ENCODE measurements around the gene ARGLU1. TPM values are rescaled to one million over a fixed set of nuclear protein-coding genes. Genes with fewer than 3 reads are reported as not detected.

Gene ARGLU1
- total RNA-seq, 2 donors from 2014 or later, result 69.9 to 72.8 TPM

DNA sequence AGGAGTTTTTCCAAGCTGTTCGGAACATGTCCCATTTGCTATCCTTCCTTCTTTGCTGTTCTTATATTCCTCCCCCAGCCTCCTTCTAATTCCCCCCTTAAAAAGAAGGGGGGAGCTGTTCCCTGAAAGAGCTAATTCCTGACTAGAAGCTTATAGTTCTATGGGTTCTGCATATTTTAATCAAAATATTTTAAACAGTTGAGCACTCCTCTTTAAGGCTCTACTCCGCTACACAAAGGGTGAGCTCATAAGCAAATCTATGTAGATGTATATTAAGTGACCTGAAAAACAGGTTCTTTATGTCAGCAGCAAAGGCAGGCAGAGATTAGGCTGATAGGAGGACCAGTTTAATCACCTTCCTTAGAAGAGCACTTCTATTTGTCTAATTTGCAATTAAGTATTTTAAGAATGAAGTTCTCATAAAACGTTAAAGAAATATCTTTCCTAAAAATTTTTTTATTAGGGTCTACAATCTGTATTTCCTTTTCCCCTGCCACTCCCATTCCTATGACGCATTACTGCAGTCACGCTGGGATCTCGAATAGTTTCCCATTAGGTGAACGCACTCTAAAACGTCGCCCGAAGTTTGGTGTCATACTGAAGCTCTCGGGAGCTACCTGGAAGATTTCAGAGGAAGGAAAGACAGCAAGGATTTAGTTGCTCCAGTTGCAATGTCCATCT lies 37.6 kb downstream of the ARGLU1 start:
- DNase-seq (ENCODE audit: low spot score), result no peak
- intact Hi-C loops (cut with DNase I), result no loop called here

DNA sequence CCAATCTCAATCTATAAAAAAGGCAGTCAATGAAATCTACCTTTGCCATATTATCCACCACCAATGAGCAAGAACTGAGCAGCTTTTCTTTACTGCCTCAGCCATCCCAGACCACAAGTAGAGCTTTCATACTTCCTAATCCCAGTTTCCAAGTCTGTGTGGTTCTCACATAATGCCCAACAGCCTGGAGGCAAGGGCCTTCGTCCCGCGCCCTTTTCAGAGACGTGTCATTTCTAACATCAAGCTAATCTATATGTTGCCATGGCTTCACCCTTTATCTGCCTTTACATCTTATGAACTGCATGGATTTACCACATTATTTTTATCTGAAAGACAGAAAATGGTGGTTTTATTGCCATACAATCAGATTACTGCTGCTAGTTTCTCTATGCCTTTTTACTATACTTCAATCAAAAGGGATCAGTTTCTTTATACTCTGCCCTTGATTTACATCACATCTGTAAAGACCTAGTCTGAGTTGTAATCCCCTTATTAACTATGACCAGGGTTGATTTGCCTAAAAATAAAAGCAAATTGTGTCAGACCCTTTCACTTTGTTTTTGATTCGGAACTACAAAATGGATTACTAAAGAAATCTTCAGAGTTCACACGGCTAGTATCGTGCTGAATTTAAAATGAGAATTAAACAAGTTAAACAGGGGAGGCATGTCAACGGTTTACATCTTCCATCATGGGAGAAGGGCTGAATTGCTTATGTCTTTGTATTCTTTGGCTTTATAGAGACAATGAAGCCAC lies 38.3 kb downstream of the ARGLU1 start:
- intact Hi-C loops (cut with DNase I), result no loop called here
- DNase-seq (ENCODE audit: low spot score), result no peak

DNA sequence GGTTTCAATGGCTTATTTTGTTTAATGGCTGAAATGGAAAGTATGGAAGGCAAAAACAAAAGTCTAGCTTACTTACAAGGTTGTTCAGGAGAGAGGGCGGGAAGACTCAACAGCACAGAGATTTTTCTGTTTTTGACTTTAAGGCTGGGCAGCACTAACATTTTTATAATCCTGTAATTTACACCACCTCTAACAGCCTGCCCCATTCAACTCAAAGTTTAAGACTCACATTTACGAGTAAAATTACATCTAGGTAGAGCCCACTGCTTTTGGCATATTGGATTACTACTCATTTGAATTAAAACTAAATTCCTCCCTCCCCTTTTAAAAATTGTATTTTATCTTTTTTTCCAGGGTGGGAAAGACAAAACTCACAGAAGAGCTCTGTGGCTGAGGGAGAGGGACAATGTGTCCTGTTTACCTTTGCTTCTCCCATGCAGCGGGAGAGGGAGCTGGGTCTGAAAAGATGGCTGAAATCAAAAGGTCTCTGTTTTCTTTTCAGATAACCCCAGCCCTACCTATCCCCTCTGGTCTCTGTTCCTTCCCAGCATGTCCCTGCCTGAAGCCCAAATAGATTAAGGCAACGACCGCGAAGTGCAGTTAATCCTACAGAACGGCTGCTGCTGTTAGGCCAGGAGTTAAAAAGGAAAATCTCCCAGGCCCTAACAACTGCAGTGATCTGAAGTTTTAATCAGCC lies 39.1 kb downstream of the ARGLU1 start:
- intact Hi-C loops (cut with DNase I), result no loop called here
- DNase-seq (ENCODE audit: low spot score), result no peak

DNA sequence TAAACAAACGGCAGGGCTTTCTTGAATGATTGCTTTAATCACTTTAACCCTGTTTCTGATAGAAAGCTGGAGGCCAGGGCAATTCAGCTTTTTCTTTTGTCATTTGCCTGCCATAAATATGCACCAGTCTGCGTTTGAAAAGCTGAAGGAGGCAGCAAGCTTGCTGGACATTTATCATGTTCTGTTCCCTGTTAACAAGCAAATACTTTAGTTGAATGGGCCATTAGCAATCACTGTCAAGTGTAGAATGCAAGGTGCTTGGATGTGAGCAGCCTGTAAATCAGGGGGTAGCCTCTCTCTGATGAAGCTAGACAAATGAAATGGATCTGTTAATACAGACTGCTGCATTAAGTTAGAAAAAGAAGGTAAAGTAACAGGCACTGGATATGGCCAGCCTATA lies 40.1 kb downstream of the ARGLU1 start:
- intact Hi-C loops (cut with DNase I), result no loop called here

DNA sequence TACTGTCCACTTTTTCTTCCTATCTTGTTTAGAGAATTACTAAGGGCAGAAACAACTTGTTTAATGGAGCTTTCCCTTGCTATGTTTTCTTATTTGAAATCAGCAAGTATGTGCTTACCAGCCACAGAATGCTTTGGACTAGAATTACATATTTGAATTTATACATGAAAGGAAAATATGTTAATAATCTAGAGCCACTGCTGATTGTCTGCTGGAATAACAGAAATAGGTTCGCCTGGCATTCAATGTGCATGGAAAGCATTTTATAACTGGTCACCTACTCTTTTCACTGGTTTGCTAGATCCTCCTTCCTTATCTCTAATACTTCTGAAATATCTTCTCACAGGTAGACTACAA lies 40.5 kb downstream of the ARGLU1 start:
- intact Hi-C loops (cut with DNase I), result no loop called here
- no peak for DNase-seq (ENCODE audit: low spot score)

More for the DNA sequence above, 40.1 kb downstream of the ARGLU1 start:
- DNase-seq (ENCODE audit: low spot score), result no peak

DNA sequence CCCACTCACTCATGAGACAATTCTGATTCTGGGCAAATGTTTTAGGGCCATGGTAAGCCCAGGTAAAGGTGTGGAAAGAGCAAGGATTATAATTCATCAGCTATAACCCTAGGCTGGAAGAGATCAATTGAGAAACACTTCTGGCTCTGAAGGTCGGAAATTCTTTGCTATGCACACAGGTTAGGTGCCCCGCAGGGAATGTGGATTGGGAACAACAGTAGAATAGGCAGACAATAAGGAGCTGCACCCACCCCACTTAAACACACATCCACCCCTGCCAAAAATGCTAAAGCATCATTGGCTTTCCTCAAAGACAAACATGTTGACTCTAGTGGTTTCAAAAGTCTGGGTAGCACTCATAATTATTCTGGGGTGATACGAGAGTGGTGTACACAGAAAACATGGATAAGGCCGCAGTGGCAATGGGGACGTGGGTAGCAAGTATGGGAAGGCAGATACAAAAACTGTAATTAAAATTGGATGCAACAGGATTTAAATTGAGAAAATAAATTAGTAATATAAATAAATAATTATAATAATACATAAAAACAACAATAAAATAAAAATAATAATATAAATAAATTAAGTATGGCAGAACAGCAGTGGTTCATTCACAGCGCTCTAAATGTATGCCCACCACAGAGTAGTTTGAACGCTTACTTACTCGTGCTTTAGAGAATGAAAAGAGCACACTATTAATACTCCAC lies 41.0 kb downstream of the ARGLU1 start:
- intact Hi-C loops (cut with DNase I), result no loop called here
- no peak for DNase-seq (ENCODE audit: low spot score)

DNA sequence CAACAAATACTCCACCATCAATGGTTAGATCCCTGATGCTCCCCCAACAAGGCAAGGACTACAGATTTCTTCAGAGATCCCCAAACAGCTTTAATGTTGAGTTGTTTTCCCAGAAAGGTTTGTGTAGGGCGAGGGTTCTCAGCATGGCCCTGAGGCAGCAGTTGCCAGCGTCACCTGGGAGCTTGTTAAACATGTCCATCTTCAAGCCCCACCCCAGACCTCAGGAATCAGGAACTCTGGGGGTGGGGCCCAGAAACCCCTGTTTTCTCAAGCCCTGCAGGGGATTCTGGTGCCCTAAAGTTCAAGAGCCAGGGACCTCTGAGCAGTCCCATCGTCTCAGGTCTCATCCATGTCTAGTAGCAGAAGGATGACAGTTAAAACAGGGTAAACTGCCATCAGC lies 42.1 kb downstream of the ARGLU1 start:
- intact Hi-C loops (cut with DNase I), result loop anchor here in 1 of 2 donors (1.0 kb wide), 1 partner anchor 27 kb away; no protein-coding TSS in a partner anchor
- DNase-seq (ENCODE audit: low spot score), result no peak

DNA sequence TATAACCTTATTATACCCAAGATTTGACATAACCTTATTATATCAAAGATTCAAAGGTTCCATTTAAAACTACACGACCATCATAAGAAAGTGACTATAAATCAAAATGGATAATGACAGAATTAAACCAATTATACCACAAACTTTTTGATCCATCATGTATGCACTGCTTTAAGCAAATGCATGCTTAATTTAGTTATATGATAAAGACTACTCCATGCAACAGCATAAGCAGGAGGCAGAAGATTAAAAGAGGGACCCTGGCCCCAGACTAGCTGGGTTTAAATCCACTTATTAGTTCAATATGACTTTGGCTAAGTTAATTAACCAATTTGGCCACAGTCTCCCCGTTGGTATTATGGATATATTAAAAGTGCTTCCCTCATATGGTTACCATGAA lies 43.8 kb downstream of the ARGLU1 start:
- intact Hi-C loops (cut with DNase I), result no loop called here
- no peak for DNase-seq (ENCODE audit: low spot score)

GRCh38 chr13:106523576-106523975 lies 44.4 kb downstream of the ARGLU1 start:
- no peak for DNase-seq (ENCODE audit: low spot score)
- intact Hi-C loops (cut with DNase I), result no loop called here

DNA sequence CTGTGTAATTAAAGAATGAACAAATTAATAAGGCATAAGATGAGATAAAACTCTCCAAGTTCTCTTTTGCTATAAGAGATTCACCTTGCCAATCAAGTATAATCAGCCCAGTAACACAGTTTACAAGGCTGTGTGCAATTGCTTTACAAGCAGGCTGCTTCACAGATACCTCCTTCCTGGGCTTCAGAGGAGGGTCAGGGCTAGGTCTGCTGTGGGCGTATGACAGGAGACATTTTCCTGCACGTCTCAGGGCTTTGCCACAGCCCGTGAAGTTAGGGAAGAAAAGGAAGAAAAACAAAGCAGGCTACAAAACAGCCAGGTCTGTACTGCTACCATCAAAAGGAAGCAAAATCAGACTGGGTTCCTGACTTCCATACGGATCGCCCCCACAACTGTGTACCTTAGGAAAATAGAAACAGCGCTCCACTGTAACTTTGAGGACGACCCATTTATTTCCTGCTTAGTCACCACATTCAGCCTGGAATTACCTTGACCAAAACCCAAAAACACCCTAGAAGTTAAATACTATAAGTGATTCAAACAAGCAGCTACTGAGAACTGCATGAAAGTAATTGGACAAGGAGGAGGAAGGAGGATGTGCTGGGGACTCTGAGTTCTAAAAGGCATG lies 44.9 kb downstream of the ARGLU1 start:
- DNase-seq (ENCODE audit: low spot score), result no peak
- intact Hi-C loops (cut with DNase I), result no loop called here

GRCh38 chr13:106522112-106522705 lies 45.7 kb downstream of the ARGLU1 start:
- no peak for DNase-seq (ENCODE audit: low spot score)
- intact Hi-C loops (cut with DNase I), result no loop called here

DNA sequence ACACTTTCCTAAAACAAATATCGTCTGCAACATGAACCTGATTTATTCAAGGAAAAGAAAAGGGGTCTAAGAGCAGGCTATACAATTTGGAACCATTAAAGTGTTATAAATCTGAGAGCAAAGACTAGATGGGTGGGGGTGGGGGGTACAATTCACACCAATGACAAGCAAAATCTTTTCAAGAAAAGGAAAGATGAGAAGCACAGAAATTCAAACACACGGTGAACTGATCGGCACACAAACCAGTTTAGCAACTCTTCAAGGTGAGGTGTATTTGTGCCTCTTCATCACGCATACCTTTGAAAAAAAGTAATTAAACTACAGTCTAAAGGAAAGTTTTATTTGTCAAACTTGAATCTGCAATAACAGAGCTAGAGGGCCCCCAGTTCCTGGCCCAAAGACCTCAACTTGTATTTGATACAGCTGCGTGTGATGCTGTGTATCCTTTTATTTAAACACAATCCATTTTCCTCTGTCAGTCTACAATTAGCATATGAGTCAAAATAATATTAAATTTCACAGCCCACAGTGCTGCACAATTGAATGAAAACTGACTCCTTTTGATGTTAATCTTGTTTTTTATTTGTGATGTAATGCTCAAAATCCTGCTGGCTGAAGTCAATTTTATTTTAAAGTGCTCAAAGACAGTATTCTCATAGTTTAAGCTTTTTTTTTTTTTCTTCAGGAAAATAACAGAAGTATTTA lies 46.7 kb downstream of the ARGLU1 start:
- DNase-seq (ENCODE audit: low spot score), result no peak
- intact Hi-C loops (cut with DNase I), result no loop called here

GRCh38 chr13:106520251-106521054 lies 47.5 kb downstream of the ARGLU1 start:
- DNase-seq (ENCODE audit: low spot score), result no peak
- intact Hi-C loops (cut with DNase I), result no loop called here

- intact Hi-C loops (cut with DNase I), result no loop called here
- no peak for DNase-seq (ENCODE audit: low spot score)
Observed at GRCh38 chr13:106518512-106518911, 49.4 kb downstream of the ARGLU1 start.

DNA sequence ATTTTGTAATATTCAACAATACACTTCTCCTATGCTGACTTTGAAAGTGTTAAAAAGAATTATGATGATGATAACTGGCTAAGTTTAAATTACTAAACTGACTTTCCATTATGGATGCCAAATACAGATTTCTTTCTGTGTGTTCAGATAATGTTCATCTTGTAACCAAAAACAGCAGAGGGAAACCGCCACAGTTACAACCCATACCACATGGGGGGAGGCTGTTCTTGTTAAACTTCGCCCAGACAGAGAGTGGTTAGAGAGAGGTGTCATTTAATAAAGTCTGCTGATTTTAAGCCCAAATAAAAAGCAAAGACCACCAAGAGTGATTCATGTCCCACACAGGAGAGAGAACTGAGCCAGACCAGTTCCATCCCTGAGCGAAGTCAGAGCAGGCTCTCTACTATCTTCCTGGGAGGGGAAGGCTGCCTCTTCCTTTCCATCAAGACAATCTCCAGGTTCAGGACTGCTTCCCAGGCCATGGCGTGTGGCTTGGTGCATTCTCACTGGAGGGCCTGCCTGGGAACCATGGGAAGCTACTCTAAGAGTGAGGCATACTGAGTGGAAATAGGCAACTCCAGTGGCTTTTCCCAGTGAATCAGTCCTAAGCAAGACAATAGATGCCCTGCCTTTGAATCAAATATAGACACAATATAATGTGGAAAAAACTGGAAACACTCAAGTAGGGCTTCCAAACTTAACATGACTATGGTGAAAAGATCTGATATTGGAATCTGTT lies 50.7 kb downstream of the ARGLU1 start:
- no peak for DNase-seq (ENCODE audit: low spot score)

GRCh38 chr13:106515635-106516254 lies 52.2 kb downstream of the ARGLU1 start:
- no peak for DNase-seq (ENCODE audit: low spot score)
- intact Hi-C loops (cut with DNase I), result no loop called here

More for the DNA sequence above, 50.7 kb downstream of the ARGLU1 start:
- intact Hi-C loops (cut with DNase I), result no loop called here

Data from posterior vena cava (tissue), 2 donors.